ENCODE results near the gene POU3F2. TPM values are rescaled to one million over a fixed set of nuclear protein-coding genes. Genes with fewer than 3 reads are reported as not detected.

POU3F2 gene
- total RNA-seq = 111 and 114 TPM in 2 replicates
- long read RNA-seq, full-length matches to known transcripts = 35 of 35 reads
- long read RNA-seq, partial matches to known transcripts = 0 of 35 reads
- long read RNA-seq, other reads (novel, unspliced or antisense) = 0 of 35 reads

GRCh38 chr6:98834060-98835031 is at the start of gene POU3F2:
TSS of gene POU3F2 (plus strand) at chr6:98834574. CDS start at chr6:98834874, 300 bp downstream.
- H3K4me1 Mint-ChIP-seq = peaks cover 54% of the 10 kb centered on the region
- peaks cover 27% of the 10 kb centered on the region for H3K36me3 Mint-ChIP-seq (ENCODE audit: low read depth)
- H3K27ac Mint-ChIP-seq (ENCODE audit: unreplicated experiment) = peak within 1 kb of the TSS; percentile 98
- no peak for TF ChIP-seq CTCF (conservative IDR thresholded peaks at IDR 0.05)
- peaks cover 76% of the 10 kb centered on the region for H3K27me3 Mint-ChIP-seq (ENCODE audit: low read depth)
- DNase-seq (ENCODE audit: low read depth, low spot score) = peak; percentile 93
- H3K4me3 Mint-ChIP-seq = peak within 1 kb of the TSS; percentile 100
- no peaks in the 10 kb centered on the region for H3K9me3 Mint-ChIP-seq

GRCh38 chr6:98787435-98787834 is 46.9 kb upstream of the POU3F2 start:
- Mint-ChIP-seq H3K4me3 (peak overlapping the region; percentile 20), H3K4me1 (peaks cover 17% of the 10 kb centered on the region)

GRCh38 chr6:98787961-98788360 is 46.4 kb upstream of the POU3F2 start:
- TF ChIP-seq CTCF (conservative IDR thresholded peaks at IDR 0.05) = no peak
- H3K36me3 Mint-ChIP-seq (ENCODE audit: low read depth) = no peaks in the 10 kb centered on the region
- no peaks in the 10 kb centered on the region for H3K27me3 Mint-ChIP-seq (ENCODE audit: low read depth)
- peaks cover 17% of the 10 kb centered on the region for H3K4me1 Mint-ChIP-seq
- H3K27ac Mint-ChIP-seq (ENCODE audit: unreplicated experiment) = peak overlapping the region; percentile 79
- H3K4me3 Mint-ChIP-seq = peak overlapping the region; percentile 61
- no peaks in the 10 kb centered on the region for H3K9me3 Mint-ChIP-seq
- DNase-seq (ENCODE audit: low read depth, low spot score) = peak; percentile 20

More at GRCh38 chr6:98787435-98787834, 46.9 kb upstream of the POU3F2 start:
- Mint-ChIP-seq H3K36me3 (ENCODE audit: low read depth) (no peaks in the 10 kb centered on the region), H3K27ac (ENCODE audit: unreplicated experiment) (peak overlapping the region; percentile 79), H3K27me3 (ENCODE audit: low read depth) (no peaks in the 10 kb centered on the region), H3K9me3 (no peaks in the 10 kb centered on the region)
- DNase-seq (ENCODE audit: low read depth, low spot score) = no peak
- no peak for TF ChIP-seq CTCF (conservative IDR thresholded peaks at IDR 0.05)

GRCh38 chr6:98794307-98794842 is 40.0 kb upstream of the POU3F2 start:
- H3K9me3 Mint-ChIP-seq = peaks cover 2% of the 10 kb centered on the region
- no peak overlapping the region for H3K27ac Mint-ChIP-seq (ENCODE audit: unreplicated experiment)
- H3K4me3 Mint-ChIP-seq = no peak overlapping the region
- TF ChIP-seq CTCF (conservative IDR thresholded peaks at IDR 0.05) = no peak
- peaks cover 3% of the 10 kb centered on the region for H3K4me1 Mint-ChIP-seq
- H3K27me3 Mint-ChIP-seq (ENCODE audit: low read depth) = no peaks in the 10 kb centered on the region
- peaks cover 3% of the 10 kb centered on the region for H3K36me3 Mint-ChIP-seq (ENCODE audit: low read depth)
- no peak for DNase-seq (ENCODE audit: low read depth, low spot score)

- Mint-ChIP-seq H3K27me3 (ENCODE audit: low read depth) (no peaks in the 10 kb centered on the region), H3K36me3 (ENCODE audit: low read depth) (peaks cover 5% of the 10 kb centered on the region), H3K27ac (ENCODE audit: unreplicated experiment) (no peak overlapping the region), H3K9me3 (peaks cover 4% of the 10 kb centered on the region), H3K4me3 (no peak overlapping the region), H3K4me1 (peaks cover 3% of the 10 kb centered on the region)
- TF ChIP-seq CTCF (conservative IDR thresholded peaks at IDR 0.05) = no peak
- no peak for DNase-seq (ENCODE audit: low read depth, low spot score)
Observed at GRCh38 chr6:98797217-98797994, 37.0 kb upstream of the POU3F2 start.
